ENCODE data around the gene TMEM212.

The TMEM212 gene

GRCh38 chr3:171865191-171865865 is 22.2 kb downstream of the TMEM212 start:
- H3K4me1 ChIP-seq (ENCODE audit: control insufficient read depth, insufficient read depth, low read length), result peaks cover 9% of the 10 kb centered on the region
- H3K36me3 ChIP-seq (ENCODE audit: insufficient read depth, low read length), result no peaks in the 10 kb centered on the region
- H3K27me3 ChIP-seq (ENCODE audit: control insufficient read depth, insufficient read depth, low read length), result no peaks in the 10 kb centered on the region
- H3K4me3 ChIP-seq (ENCODE audit: low read length), result no peak overlapping the region
- no peak overlapping the region for H3K9ac ChIP-seq (ENCODE audit: low read depth, low read length)
- no peak overlapping the region for H3K4me2 ChIP-seq (ENCODE audit: low read length)
- H3K9me3 ChIP-seq (replicated peaks; ENCODE audit: low read length), result no peaks in the 10 kb centered on the region

- peaks cover 8% of the 10 kb centered on the region for H3K4me1 ChIP-seq (ENCODE audit: control insufficient read depth, insufficient read depth, low read length)
- H3K36me3 ChIP-seq (ENCODE audit: insufficient read depth, low read length), result no peaks in the 10 kb centered on the region
- H3K4me2 ChIP-seq (ENCODE audit: low read length), result no peak overlapping the region
- no peak overlapping the region for H3K4me3 ChIP-seq (ENCODE audit: low read length)
- no peaks in the 10 kb centered on the region for H3K9me3 ChIP-seq (replicated peaks; ENCODE audit: low read length)
- no peak overlapping the region for H3K9ac ChIP-seq (ENCODE audit: low read depth, low read length)
- no peaks in the 10 kb centered on the region for H3K27me3 ChIP-seq (ENCODE audit: control insufficient read depth, insufficient read depth, low read length)
Observed at GRCh38 chr3:171867981-171868380, 24.8 kb downstream of the TMEM212 start.

GRCh38 chr3:171871392-171872274 is 28.5 kb downstream of the TMEM212 start:
- Histone ChIP-seq H3K4me3 (ENCODE audit: low read length) (no peak overlapping the region), H3K27me3 (ENCODE audit: control insufficient read depth, insufficient read depth, low read length) (no peaks in the 10 kb centered on the region), H3K9ac (ENCODE audit: low read depth, low read length) (no peak overlapping the region), H3K4me1 (ENCODE audit: control insufficient read depth, insufficient read depth, low read length) (peaks cover 36% of the 10 kb centered on the region), H3K4me2 (ENCODE audit: low read length) (no peak overlapping the region), H3K36me3 (ENCODE audit: insufficient read depth, low read length) (no peaks in the 10 kb centered on the region), H3K9me3 (replicated peaks; ENCODE audit: low read length) (no peaks in the 10 kb centered on the region)

GRCh38 chr3:171873580-171873979 is 30.4 kb downstream of the TMEM212 start:
- H3K4me3 ChIP-seq (ENCODE audit: low read length), result no peak overlapping the region
- H3K4me1 ChIP-seq (ENCODE audit: control insufficient read depth, insufficient read depth, low read length), result peaks cover 48% of the 10 kb centered on the region
- peak overlapping the region; percentile 15 for H3K4me2 ChIP-seq (ENCODE audit: low read length)
- H3K9me3 ChIP-seq (replicated peaks; ENCODE audit: low read length), result no peaks in the 10 kb centered on the region
- peak overlapping the region; percentile 56 for H3K9ac ChIP-seq (ENCODE audit: low read depth, low read length)
- no peaks in the 10 kb centered on the region for H3K27me3 ChIP-seq (ENCODE audit: control insufficient read depth, insufficient read depth, low read length)
- no peaks in the 10 kb centered on the region for H3K36me3 ChIP-seq (ENCODE audit: insufficient read depth, low read length)

GRCh38 chr3:171874251-171874681 is 31.1 kb downstream of the TMEM212 start:
- Histone ChIP-seq H3K36me3 (ENCODE audit: insufficient read depth, low read length) (no peaks in the 10 kb centered on the region), H3K9ac (ENCODE audit: low read depth, low read length) (peak overlapping the region; percentile 70), H3K9me3 (replicated peaks; ENCODE audit: low read length) (no peaks in the 10 kb centered on the region), H3K4me3 (ENCODE audit: low read length) (peak overlapping the region; percentile 40), H3K4me2 (ENCODE audit: low read length) (peak overlapping the region; percentile 61), H3K27me3 (ENCODE audit: control insufficient read depth, insufficient read depth, low read length) (no peaks in the 10 kb centered on the region), H3K4me1 (ENCODE audit: control insufficient read depth, insufficient read depth, low read length) (peaks cover 51% of the 10 kb centered on the region)

GRCh38 chr3:171874879-171875278 is 31.7 kb downstream of the TMEM212 start:
- peak overlapping the region; percentile 40 for H3K4me3 ChIP-seq (ENCODE audit: low read length)
- H3K9ac ChIP-seq (ENCODE audit: low read depth, low read length), result peak overlapping the region; percentile 70
- H3K4me1 ChIP-seq (ENCODE audit: control insufficient read depth, insufficient read depth, low read length), result peaks cover 51% of the 10 kb centered on the region
- no peaks in the 10 kb centered on the region for H3K9me3 ChIP-seq (replicated peaks; ENCODE audit: low read length)
- no peaks in the 10 kb centered on the region for H3K27me3 ChIP-seq (ENCODE audit: control insufficient read depth, insufficient read depth, low read length)
- peak overlapping the region; percentile 61 for H3K4me2 ChIP-seq (ENCODE audit: low read length)
- H3K36me3 ChIP-seq (ENCODE audit: insufficient read depth, low read length), result no peaks in the 10 kb centered on the region

GRCh38 chr3:171875923-171876412 is 32.8 kb downstream of the TMEM212 start:
- Histone ChIP-seq H3K9me3 (replicated peaks; ENCODE audit: low read length) (no peaks in the 10 kb centered on the region), H3K4me1 (ENCODE audit: control insufficient read depth, insufficient read depth, low read length) (peaks cover 51% of the 10 kb centered on the region), H3K27me3 (ENCODE audit: control insufficient read depth, insufficient read depth, low read length) (no peaks in the 10 kb centered on the region), H3K9ac (ENCODE audit: low read depth, low read length) (peak overlapping the region; percentile 45), H3K36me3 (ENCODE audit: insufficient read depth, low read length) (no peaks in the 10 kb centered on the region), H3K4me2 (ENCODE audit: low read length) (peak overlapping the region; percentile 54), H3K4me3 (ENCODE audit: low read length) (no peak overlapping the region)

- Histone ChIP-seq H3K9ac (ENCODE audit: low read depth, low read length) (peak overlapping the region; percentile 45), H3K4me1 (ENCODE audit: control insufficient read depth, insufficient read depth, low read length) (peaks cover 51% of the 10 kb centered on the region), H3K36me3 (ENCODE audit: insufficient read depth, low read length) (no peaks in the 10 kb centered on the region), H3K27me3 (ENCODE audit: control insufficient read depth, insufficient read depth, low read length) (no peaks in the 10 kb centered on the region), H3K9me3 (replicated peaks; ENCODE audit: low read length) (no peaks in the 10 kb centered on the region), H3K4me3 (ENCODE audit: low read length) (no peak overlapping the region), H3K4me2 (ENCODE audit: low read length) (peak overlapping the region; percentile 54)
Observed at GRCh38 chr3:171876680-171877147, 33.6 kb downstream of the TMEM212 start.

GRCh38 chr3:171878461-171879225 is 35.5 kb downstream of the TMEM212 start:
- Histone ChIP-seq H3K9me3 (replicated peaks; ENCODE audit: low read length) (no peaks in the 10 kb centered on the region), H3K4me3 (ENCODE audit: low read length) (no peak overlapping the region), H3K4me2 (ENCODE audit: low read length) (no peak overlapping the region), H3K9ac (ENCODE audit: low read depth, low read length) (no peak overlapping the region), H3K36me3 (ENCODE audit: insufficient read depth, low read length) (no peaks in the 10 kb centered on the region), H3K27me3 (ENCODE audit: control insufficient read depth, insufficient read depth, low read length) (no peaks in the 10 kb centered on the region), H3K4me1 (ENCODE audit: control insufficient read depth, insufficient read depth, low read length) (peaks cover 43% of the 10 kb centered on the region)

GRCh38 chr3:171879472-171879871 is 36.3 kb downstream of the TMEM212 start:
- Histone ChIP-seq H3K36me3 (ENCODE audit: insufficient read depth, low read length) (no peaks in the 10 kb centered on the region), H3K4me3 (ENCODE audit: low read length) (no peak overlapping the region), H3K9ac (ENCODE audit: low read depth, low read length) (no peak overlapping the region), H3K4me1 (ENCODE audit: control insufficient read depth, insufficient read depth, low read length) (peaks cover 37% of the 10 kb centered on the region), H3K9me3 (replicated peaks; ENCODE audit: low read length) (no peaks in the 10 kb centered on the region), H3K4me2 (ENCODE audit: low read length) (no peak overlapping the region), H3K27me3 (ENCODE audit: control insufficient read depth, insufficient read depth, low read length) (no peaks in the 10 kb centered on the region)

Measured in skeletal muscle satellite cell (primary cell).